Activated B cell treated with CpG ODN at 0.5 μM for 24 hours (primary cell): Measurements from ENCODE around the gene EPHA6. TPM values are rescaled to one million over a fixed set of nuclear protein-coding genes. Genes with fewer than 3 reads are reported as not detected.

Experiments used
- ATAC-seq: fragments of 200-7000 bp; cut with Tn5 transposase; one replicate; pipeline ENCODE4 v1.10.0; 2021; ENCODE audit warnings: low read depth, mild to moderate bottlenecking, moderate library complexity
- CTCF ChIA-PET: fragments of 350-600 bp; sonication (Branson Sonifier 250); formaldehyde crosslinking; loops from one replicate; lab custom pipeline; 2021; ENCODE audit warnings: antibody characterized with exemption; lab: Charles Lee
- POLR2A ChIA-PET: fragments of 350-600 bp; sonication (Branson Sonifier 250); formaldehyde crosslinking; loops from one replicate; lab custom pipeline; 2021; ENCODE audit warnings: antibody characterized with exemption; lab: Charles Lee
- DNase-seq: peaks from one replicate; pipeline ENCODE4 v3.0.0; 2022
- H3K27ac Mint-ChIP-seq: one replicate; pipeline ENCODE4 v1.8.0; 2020; ENCODE audit warnings: mixed read lengths
- H3K27me3 Mint-ChIP-seq: one replicate; pipeline ENCODE4 v1.8.0; 2021; ENCODE audit warnings: mixed read lengths
- H3K36me3 Mint-ChIP-seq: one replicate; pipeline ENCODE4 v1.8.0; 2021; ENCODE audit warnings: low read depth, mixed read lengths
- H3K4me1 Mint-ChIP-seq: one replicate; pipeline ENCODE4 v1.8.0; 2021; ENCODE audit warnings: mixed read lengths
- H3K4me3 Mint-ChIP-seq: one replicate; pipeline ENCODE4 v1.8.0; 2020; ENCODE audit warnings: mild to moderate bottlenecking, mixed read lengths
- H3K9me3 Mint-ChIP-seq: one replicate; pipeline ENCODE4 v1.8.0; 2020; ENCODE audit warnings: mixed read lengths
- CTCF ChIP-seq: fragments of 200-600 bp; IDR thresholded peaks from one replicate; pipeline ENCODE4 v1.8.0; 2022; ENCODE audit warnings: antibody characterized with exemption, mild to moderate bottlenecking
- intact Hi-C: fragments of 100-400 bp; cut with micrococcal nuclease; formaldehyde crosslinking; loops from one replicate; pipeline ENCODE4 v1.15.1; 2024
- total RNA-seq: library from RNA; stranded (reverse); gene quantifications from 2 replicates; pipeline ENCODE4 v1.2.3, GENCODE V29; 2022

The EPHA6 gene
- total RNA-seq, 1 donor from 2014 or later: not detected

- H3K4me3 Mint-ChIP-seq: no peak overlapping the region
- no peaks in the 10 kb centered on the region for H3K27me3 Mint-ChIP-seq
- H3K4me1 Mint-ChIP-seq: no peaks in the 10 kb centered on the region
- no peak for TF ChIP-seq CTCF
- ChIA-PET POLR2A (no interaction called here), CTCF (no interaction called here)
- H3K9me3 Mint-ChIP-seq: no peaks in the 10 kb centered on the region
- ATAC-seq (no peak), DNase-seq (no peak)
- no peak overlapping the region for H3K27ac Mint-ChIP-seq
- no peaks in the 10 kb centered on the region for H3K36me3 Mint-ChIP-seq
- intact Hi-C loops: no loop called here
These were observed 464.1 kb downstream of the EPHA6 start for GRCh38 chr3:97278506-97278905.

- POLR2A ChIA-PET: no interaction called here
These were observed 477.5 kb downstream of the EPHA6 start for GRCh38 chr3:97291901-97292300.

GRCh38 chr3:97293596-97294131 is 479.3 kb downstream of the EPHA6 start:
- Mint-ChIP-seq H3K9me3 (peaks cover 11% of the 10 kb centered on the region), H3K27ac (no peak overlapping the region), H3K36me3 (no peaks in the 10 kb centered on the region), H3K27me3 (no peaks in the 10 kb centered on the region), H3K4me3 (no peak overlapping the region), H3K4me1 (no peaks in the 10 kb centered on the region)
- DNase-seq: no peak
- no peak for ATAC-seq
- intact Hi-C loops: no loop called here
- no peak for TF ChIP-seq CTCF
- ChIA-PET CTCF (no interaction called here), POLR2A (no interaction called here)

More at GRCh38 chr3:97291901-97292300, 477.5 kb downstream of the EPHA6 start:
- Mint-ChIP-seq H3K9me3 (peaks cover 11% of the 10 kb centered on the region), H3K27ac (no peak overlapping the region), H3K36me3 (no peaks in the 10 kb centered on the region), H3K4me1 (no peaks in the 10 kb centered on the region), H3K27me3 (no peaks in the 10 kb centered on the region), H3K4me3 (no peak overlapping the region)
- intact Hi-C loops: no loop called here
- TF ChIP-seq CTCF: no peak
- CTCF ChIA-PET: no interaction called here
- DNase-seq (no peak), ATAC-seq (no peak)

GRCh38 chr3:97297032-97297431 is 482.6 kb downstream of the EPHA6 start:
- CTCF ChIA-PET: no interaction called here
- Mint-ChIP-seq H3K27ac (no peak overlapping the region), H3K9me3 (peaks cover 10% of the 10 kb centered on the region), H3K4me3 (no peak overlapping the region), H3K36me3 (no peaks in the 10 kb centered on the region), H3K4me1 (no peaks in the 10 kb centered on the region), H3K27me3 (no peaks in the 10 kb centered on the region)
- POLR2A ChIA-PET: no interaction called here
- TF ChIP-seq CTCF: no peak
- no peak for ATAC-seq
- no peak for DNase-seq
- intact Hi-C loops: no loop called here

GRCh38 chr3:97301114-97301513 is 486.7 kb downstream of the EPHA6 start:
- POLR2A ChIA-PET: no interaction called here
- H3K27ac Mint-ChIP-seq: no peak overlapping the region
- H3K9me3 Mint-ChIP-seq: peaks cover 6% of the 10 kb centered on the region
- no peak overlapping the region for H3K4me3 Mint-ChIP-seq
- intact Hi-C loops: no loop called here
- no peaks in the 10 kb centered on the region for H3K4me1 Mint-ChIP-seq
- no peak for ATAC-seq
- H3K36me3 Mint-ChIP-seq: no peaks in the 10 kb centered on the region
- CTCF ChIA-PET: no interaction called here
- no peak for TF ChIP-seq CTCF
- DNase-seq: no peak
- no peaks in the 10 kb centered on the region for H3K27me3 Mint-ChIP-seq
